Breast epithelium (tissue), 3 donors: ENCODE measurements around the gene DUSP22.

Source experiments
- CTCF ChIP-seq, 3 donors: fragments of 450-650 bp; IDR thresholded peaks; one replicate each; pipeline ENCODE4 v1.5.1; 2016 to 2017; ENCODE audit warnings: antibody characterized with exemption in 3 of 3, mild to moderate bottlenecking in 3 of 3, moderate library complexity in 3 of 3
- POLR2A ChIP-seq: fragments of 450-650 bp; IDR thresholded peaks from one replicate; pipeline ENCODE4 v1.6.1; 2016; ENCODE audit warnings: antibody characterized with exemption, mild to moderate bottlenecking, moderate library complexity
- POLR2AphosphoS5 ChIP-seq, 3 donors: sonication (generic); formaldehyde crosslinking; IDR thresholded peaks; one replicate each; pipeline ENCODE4 v1.6.1; 2017; ENCODE audit warnings: antibody characterized with exemption in 3 of 3

- TF ChIP-seq CTCF (IDR thresholded peaks at IDR 0.05) (no peak), POLR2A (no peak), POLR2AphosphoS5 (IDR thresholded peaks at IDR 0.05) (no peak)
These were observed 55.9 kb downstream of the DUSP22 start for GRCh38 chr6:347951-348859.
